AML-193 (cell line): ENCODE measurements around the gene CLTCL1.

Experiments
- DNase-seq, 2 experiments: peaks; one replicate each; lab custom pipeline; 2025; lab: John Stamatoyannopoulos, UW

CLTCL1 gene

DNA sequence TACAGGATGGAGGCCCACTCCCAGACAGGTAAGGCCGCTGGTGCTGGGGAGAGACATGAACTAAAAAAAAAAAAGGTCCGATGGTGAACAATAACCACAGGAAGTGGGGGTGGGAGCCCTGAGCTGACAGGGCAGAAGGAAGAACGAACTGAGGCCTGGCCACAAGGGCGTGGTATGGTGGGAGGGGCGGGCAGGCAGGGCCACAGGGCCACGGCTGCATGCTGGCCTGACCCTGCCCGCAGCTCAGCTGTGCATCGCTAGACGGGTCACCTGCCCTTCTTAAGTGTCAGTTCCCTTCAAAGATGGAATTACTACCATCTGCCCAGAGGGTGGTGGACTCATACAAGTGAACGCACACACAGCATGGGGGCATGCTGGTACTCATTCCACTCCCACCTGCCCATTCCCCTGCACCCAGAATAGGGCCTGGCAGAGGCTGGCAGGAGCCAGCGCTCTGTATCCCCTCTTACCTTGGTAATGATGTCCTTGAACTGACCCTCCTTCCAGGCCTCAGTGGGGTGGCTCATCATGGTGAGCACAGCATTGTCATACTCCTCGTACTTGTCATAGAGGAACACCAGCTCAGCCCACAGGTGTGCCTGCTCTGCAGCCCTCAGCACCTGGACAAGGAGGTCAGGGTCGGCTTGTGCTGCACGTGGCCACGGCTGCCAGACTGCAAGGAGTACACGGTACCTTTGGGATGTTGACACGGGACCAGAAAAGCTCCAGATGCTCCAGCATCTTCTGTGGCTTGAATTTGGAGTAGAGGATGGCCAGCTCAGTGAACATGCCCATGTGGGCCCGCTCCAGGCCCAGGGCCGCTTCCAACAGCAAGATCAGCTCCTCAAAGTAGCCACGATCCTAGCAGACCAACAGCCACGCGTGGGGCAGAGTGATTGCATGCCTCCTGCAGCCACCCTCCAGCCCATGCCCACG is 95.5 kb downstream of the CLTCL1 start:
- DNase-seq: no peak

DNA sequence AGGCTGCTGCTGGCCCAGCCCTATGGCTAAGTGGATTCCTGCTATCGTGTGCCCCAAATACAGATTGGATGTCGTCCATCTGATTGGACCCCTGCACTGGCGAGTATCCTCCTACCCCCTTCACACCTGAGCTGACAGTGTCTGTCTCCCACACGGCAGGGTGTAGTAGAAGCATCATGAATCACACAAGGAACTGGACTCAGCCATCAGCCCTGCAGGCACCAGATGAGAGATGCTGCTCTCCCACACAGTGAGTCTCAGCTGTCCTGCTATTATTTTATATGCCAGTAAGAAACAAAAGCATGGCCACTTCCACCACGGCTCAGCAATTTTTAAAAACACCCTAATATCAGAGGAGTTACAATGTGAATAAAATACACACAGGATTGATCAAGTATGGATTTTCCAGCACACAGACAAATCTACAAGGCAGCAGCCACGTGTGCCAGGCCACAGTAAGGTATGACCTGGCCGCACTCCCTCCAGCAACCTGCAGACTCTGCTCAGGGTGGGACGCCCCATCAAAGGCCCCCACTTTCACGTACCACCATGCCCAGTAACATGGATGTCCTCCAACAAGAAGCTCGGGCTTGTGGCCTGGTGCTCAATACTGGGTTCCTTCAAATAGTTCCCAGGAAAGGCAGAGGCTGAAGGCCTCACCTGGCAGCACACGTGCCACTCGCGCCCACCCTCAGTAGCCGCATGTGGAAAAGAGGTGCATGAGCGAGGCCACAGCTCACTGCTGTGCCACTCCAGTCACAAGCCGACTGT is 96.6 kb downstream of the CLTCL1 start:
- DNase-seq: no peak

DNA sequence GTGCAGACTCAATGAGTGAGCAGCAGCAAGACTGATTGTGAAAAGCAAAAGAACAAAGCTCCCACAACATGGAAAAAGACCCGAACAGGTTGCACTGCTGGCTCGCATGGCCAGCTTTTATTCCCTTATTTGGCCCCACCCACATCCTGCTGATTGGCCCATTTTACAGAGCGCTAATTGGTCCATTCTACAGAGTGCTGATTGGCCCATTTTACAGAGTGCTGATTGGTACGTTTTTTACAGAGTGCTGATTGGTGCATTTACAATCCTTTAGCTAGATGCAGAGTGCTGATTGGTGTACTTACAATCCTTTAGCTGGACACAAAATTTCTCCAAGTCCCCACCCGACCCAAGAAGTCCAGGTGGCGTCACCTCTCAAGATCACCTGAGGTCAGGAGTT is 97.6 kb downstream of the CLTCL1 start:
- DNase-seq: no peak

DNA sequence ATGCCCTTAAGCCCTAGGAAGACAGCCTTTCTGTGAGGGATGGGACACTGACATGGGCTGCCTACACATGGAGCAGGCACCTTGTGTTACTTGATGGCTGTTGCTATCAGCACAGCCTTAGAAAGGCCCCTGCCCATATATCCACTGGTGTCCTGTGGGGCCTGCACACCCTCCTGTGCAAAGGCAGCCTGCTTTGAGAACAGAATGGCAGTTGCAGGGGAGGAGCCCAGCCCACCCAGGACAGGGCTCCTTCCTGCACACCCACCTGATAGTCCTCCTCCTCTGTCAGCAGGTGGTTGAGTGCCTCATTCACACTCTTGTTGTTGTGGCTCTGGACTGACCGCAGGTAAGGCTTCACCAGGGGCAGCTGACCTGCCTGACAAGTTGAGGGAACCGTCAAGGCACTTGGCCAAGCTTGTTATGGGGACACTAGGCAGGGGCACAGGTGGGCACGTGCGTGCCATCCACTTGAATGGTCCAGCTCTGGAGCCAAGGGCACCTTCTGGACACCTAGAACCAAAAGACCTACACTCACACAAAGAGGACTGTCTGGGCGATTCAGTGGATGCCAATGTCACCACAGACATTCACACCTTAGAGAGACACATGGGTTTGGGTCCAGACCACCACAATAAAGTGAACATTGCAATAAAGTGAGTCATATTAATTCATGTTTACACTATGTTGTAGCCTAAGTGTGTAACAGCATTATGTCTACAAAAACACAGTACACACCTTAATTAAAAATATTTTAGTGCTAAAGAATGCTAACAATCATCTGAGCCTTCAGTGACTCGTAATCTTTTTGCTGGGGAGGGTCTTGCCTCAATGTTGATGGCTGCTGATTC is 103.6 kb downstream of the CLTCL1 start:
- DNase-seq: no peak

DNA sequence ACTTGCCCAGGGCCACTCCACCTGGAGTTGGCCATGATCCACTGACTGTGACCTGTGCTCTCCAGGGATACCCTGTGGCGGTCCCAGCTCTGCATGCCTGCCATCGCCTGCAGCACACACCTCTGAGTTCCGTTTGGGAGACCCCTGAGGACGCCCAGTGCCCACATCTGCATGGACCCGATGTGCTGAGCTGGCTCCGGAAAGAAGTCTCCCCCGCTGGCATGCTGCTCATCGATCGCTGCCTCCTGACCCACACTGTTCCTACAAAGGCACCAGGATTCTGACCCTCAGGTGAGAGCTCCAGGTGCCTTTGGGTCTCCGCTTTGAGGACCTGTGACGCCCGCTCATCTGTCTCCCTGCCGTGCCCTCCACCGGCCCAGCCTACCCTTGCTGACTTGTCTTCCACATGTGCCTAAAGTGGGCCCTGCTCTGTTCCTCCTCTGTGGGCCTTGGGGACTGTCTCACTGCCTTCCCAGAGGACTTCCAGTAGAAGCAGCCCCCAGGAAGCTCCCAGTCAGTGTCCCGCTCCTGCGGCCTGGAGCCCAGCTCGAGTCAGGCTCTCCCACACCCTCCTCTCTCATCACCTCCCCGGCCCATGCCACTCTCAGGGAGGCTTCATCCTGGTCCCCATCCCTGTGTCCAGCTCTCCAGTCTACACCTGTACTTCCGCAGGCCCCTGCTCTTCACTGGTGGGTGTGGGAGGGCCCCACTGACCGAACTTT is 107.1 kb downstream of the CLTCL1 start:
- no peak for DNase-seq

DNA sequence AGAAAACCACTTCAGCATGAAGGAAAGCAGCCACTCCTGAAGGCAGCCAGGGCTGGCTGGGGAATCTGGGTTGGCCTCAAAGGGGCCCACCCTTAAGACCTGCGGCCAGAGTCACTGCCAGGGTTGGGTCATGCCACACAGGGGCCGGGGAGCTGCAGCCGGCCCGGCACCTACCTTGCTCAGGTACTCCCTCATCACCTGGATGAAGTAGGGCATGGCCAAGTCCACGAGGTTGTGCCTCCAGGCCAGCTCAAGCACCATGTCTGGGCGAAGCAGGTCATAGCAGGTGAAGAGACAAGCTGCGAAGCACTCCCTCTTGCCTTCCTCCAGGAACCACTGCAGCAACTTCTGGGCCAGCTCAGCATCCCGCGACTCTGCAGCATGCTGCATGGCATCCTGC is 108.3 kb downstream of the CLTCL1 start:
- DNase-seq: no peak

DNA sequence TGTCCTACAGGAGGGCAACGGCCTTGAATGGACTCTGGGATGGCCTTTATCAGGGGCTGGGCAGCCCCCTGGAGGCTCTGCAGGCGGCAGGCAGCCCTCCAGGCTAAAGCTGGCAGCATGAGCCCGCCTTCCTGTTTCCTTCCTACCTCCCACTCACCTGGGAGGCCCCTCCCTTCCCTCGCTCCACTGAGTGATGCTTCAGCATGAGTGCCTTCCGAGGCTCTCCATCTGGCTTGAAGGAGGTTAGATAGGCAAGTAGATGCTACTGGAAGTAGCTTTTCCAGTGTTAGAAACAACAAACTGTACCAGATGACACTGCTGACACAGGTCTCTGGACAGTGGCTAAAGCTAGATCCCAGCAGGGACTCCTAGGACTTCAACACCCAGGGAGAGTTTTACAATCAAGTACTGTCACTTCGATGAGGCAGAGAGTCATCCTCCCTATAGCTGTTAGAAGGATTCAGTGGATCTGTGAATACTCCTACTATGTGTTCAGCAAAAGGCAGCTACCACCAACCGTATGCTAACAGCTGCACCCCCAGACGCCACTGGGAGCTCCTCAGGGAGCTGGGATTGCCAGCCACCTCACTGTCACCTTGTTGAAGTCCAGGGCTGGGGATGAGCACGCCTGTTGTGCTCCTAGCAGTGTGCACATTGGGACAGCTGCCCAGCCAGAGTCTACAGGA is 108.9 kb downstream of the CLTCL1 start:
- DNase-seq: no peak

DNA sequence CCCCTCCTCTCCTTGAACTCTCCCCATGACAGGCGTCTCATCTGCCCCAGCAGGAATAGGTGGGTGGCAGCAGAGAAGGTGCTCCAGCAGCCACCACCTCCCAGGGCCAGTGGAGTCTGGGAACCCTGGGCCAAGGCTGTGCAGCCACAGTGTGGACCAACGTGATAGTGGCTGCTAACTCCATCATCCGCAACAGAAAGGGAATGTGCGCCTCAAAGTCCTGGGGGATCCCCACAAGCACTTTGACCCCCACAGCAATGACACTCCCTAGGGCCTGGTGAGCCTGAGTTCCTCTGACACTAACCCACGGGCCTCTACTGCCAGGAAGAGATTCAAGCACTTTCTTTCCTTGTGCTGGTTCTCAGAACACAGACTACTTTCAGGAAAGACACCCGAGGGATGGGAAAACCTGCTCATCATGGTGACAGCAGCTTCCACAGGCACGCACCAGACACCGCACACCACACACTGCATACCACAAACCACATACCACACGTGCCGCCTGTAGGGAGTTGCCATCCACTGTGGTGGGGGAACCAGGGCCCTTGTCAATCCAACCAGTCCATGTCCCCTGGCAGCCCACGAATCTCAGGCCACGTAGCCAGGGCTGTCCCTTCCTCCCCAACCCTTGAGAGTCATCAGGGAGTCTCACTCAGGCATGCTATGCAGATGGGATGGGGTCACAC is 109.6 kb downstream of the CLTCL1 start:
- no peak for DNase-seq

DNA sequence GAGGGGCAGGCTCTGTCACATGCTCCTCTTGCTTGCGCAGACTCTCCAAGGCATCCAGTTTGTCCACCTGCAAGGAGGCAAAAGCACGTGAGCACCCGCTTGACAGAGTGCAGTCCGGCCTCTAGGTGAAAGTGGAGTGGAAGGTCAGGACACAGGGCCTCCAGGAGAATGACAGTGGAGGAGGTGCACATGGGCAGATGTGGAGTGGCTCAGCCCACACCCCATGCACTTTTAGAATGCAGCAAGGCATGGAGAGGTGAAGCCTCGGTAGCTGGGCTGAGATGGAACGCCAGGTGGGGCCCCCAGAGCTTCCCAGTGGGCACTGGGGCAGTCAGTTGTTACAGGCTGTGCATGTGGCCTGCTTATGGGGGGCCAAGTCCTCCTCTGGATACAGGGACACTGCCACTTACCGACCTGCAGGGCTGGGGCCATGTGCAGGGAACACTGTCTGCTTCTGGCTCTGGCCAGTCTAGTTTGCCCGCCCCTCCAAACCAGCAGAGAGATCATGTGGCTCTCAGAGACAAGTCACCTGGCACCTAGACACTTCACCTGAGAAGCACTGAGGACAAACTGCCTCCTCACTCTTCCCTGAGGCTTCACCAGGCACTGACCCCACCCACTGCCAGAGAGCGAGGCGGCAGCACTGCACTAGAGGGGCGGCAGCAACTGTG is 110.6 kb downstream of the CLTCL1 start:
- no peak for DNase-seq

DNA sequence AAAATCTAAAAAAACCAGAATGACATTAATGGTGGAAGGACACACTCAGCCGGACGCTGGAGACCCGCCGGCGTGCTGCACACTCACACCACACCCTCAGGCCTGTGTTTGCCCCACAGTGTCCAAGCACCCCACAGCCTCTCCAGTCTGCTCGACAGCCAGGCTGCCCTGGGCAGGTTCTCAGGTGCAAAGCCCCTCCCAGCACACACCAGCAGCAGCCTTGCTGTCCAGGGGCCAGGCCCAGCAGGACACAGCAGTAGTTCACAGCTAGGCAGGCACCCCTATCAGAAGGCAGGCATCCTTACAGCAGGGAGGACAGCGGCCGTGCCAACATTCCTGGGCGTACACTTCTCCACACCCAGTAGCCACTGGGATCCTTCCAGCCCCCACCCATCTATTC is 111.3 kb downstream of the CLTCL1 start:
- no peak for DNase-seq

DNA sequence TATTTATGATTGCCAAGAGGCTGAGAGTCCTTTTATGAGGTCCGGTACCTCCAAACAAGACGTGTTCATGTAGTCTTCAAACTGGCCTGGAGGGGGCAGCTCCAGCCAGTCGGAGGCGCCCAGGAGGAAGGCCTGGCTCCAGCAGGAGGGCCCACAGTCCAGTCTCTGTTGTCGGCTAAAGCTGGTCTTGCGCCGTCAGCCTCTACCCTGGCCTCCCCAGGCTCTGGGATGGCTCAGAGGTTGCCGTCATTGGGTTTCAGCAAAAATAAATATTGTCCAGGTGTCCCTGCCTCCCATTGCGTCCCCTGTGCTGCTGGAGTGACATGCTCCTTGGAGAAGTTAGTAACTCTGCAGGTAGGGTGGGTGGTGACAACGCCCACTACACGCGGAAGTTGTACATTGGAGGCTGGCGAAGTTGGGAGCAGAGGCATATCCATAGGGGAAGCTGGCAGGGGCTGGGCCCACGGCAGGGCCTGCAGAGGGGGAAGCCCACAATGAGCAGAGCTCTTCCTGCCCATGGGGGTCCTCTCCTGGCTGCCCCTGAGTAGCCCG is 111.9 kb downstream of the CLTCL1 start:
- peak; percentile 84 for DNase-seq

DNA sequence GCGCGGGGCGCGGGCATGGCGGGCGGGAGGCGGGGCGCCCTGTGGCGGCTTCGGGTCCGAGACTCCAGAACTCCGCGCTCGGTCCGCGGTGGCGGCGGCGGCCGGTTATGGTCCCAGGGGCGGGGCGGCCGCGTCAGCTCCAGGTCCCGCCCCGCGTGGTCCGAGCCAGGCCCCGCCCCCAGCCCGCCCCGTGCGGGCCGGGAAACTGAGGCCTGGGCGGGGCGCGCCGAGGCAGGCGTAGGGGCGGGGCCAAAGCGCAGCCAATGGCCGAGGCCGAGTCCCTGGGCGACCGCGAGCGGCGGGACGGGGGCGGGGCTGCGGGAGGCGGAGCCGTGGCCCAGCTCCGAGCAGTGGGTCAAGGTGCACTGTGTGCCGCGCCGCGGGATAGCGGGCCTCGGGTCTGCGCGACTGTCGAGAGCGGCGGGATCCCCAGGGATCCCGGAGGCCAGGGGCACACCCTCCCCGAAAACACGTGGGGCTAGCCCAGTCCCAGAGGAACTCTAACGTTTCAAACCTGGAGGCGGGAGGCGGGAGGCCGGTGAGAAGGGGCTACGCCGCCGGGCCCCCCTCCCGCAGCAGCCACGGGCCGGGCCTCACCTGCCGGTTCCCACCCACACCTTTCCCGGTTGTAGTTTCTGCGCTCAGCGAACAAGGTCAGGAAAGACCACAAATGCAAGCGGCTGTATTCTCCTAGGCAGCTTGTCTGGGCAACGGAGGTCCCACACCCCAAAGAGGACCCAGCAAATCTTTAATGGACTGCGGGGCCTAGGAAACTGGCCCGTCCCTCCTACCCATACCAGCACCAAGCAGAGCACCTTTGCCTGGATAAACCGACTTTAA is 112.6 kb downstream of the CLTCL1 start, which contains the start of gene SLC25A1:
Gene SLC25A1 (minus strand): TSS at position 80 of the 840 bp plus-strand sequence. CDS start 63 bp downstream, at position 17.
- peak; percentile 70 to 77 for DNase-seq

DNA sequence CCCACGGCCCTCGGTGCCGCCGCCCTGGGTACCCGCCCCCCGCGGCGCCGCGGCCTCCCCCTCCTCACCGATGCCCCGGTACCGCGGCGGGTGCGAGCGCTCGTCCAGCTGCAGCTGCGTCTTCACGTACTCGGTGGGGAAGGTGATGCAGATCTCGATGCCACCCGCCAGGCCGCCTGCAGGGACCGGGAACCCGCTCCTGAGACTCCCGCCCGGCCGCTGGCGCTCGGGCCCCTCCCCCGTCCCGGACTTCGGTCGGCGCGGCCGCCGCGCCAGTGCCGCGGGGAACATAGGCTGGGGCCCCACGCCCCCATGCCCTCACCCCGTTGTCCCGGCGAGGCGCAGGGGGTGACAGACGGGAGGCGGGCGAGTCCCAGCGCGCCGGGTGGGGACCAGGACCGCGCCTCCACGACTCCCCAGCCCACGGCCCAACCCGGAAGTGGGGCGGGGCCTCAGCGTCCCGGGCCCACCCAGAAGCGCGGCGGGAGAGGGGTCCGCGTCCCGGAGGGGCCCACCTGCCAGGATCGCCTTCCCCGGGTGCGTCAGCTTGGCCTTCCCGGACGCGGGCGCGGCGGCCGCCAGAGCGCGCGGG is 113.4 kb downstream of the CLTCL1 start:
- DNase-seq: peak in 1 of 2 experiments; percentile 2

DNA sequence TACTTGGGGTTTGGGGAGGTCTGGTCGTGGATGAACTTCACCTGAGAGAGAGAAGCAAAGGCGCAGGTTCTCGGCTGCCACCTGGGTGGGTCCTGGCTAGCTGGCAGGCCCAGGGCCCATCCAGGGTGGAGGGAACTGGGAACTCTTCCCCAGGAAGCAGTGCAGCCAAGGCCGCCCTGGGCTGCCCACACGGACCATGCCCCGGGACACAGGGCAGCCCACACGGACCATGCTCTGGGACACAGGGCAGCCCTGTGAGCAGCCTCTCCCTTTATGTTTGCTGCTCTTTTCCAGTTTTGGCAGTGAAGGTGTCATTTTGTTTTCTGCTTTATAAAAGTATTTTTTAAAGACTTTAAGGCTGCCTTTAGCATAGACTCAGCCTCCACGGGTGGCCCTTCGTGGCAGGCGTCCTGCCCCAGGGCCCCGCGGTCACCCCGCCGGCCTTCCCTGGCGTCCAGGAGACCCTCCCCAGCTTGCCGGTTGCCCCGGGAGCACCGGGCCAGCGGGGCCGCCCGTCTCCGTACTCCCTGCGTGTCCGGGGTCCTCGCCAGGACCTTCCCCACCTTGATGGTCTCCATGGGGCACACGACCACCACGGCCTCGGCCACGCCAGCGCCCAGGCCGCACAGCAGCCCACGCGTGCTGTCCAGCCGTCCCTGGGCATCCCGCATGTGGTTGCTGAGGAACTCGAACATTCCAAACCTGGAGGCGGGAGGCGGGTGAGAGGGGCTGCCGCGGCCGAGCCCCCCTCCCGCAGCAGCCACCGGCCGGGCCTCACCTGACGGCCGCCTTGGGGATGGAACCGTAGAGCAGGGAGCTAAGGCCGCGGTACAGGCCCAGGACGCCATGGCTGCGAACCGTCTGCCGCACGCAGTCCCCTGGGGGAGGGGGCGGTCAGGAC is 114.1 kb downstream of the CLTCL1 start:
- no peak for DNase-seq

DNA sequence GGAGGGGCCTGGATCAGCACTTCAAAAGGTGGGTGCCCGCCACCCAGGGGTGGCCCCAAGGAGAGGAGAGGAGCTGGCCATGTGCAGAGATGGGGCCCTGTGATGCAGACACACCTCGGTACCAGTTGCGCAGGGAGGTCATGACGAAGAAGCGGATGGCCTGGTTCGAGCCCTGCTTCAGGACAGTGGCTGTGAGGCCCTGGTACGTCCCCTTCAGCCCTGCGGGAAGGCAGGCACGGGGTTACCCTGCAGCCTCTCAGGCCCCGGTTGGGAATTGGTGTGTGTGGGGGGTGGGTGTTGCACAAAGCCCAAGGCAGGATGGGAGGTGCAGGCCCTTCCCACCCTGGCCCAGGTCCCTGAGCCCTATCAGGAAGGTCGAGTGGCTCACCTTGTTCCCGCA is 114.8 kb downstream of the CLTCL1 start:
- no peak for DNase-seq

DNA sequence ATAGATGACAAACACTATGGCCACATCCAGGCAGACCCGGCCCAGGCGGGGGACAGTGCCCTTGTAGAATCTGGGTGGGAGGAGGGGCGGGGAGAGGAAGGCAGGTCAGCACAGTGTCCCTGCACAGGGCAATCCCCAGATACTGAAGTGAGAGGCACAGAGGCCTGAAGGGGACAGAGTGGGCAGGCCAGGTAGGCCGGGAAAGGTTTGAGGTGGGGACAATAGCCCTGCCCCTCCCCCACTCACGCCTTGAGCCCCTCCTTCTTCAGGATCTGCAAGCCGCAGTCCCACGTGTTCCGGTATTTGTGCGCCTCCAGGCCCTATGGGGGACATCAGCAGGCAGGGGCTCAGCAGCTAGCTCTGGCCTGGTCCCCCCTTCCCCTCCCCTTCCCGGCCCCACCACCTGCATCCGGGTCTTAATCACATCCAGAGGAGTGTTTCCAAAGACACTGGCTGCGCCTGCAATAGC is 115.3 kb downstream of the CLTCL1 start:
- no peak for DNase-seq
